Lung (tissue), 12 donors: ENCODE data around the gene MPND. TPM values are rescaled to one million over a fixed set of nuclear protein-coding genes. Genes with fewer than 3 reads are reported as not detected.

Source experiments
- ATAC-seq: fragments of 200-7000 bp; cut with Tn5 transposase; one replicate; pipeline ENCODE4 v1.9.1; 2020; ENCODE audit warnings: moderate number of reproducible peaks; ENCODE audit not compliant: insufficient read depth, low FRiP score
- DNase-seq, 3 donors: peaks; one replicate each; pipeline ENCODE4 v3.0.0-alpha.2; 2013 to 2017
- H3K27ac ChIP-seq, 2 donors: one replicate each; pipeline ENCODE4 v1.5.1; 2013; ENCODE audit warnings: mild to moderate bottlenecking in 2 of 2, moderate library complexity in 2 of 2, control low read depth in 1 of 2, inconsistent platforms in 1 of 2, low read depth in 1 of 2, low read length in 1 of 2
- H3K27me3 ChIP-seq, 3 donors: one replicate each; pipeline ENCODE4 v1.5.1; 2013; ENCODE audit warnings: low read length in 2 of 3; ENCODE audit not compliant: control insufficient read depth in 3 of 3, insufficient read depth in 3 of 3
- H3K36me3 ChIP-seq, 4 donors: one replicate each; pipeline ENCODE4 v1.5.1; 2013; ENCODE audit warnings: low read length in 4 of 4, mild to moderate bottlenecking in 1 of 4, moderate library complexity in 1 of 4; ENCODE audit not compliant: control insufficient read depth in 4 of 4, insufficient read depth in 4 of 4
- H3K4me1 ChIP-seq, 5 donors: one replicate each; pipeline ENCODE4 v1.5.1; 2013; ENCODE audit warnings: low read length in 5 of 5, mild to moderate bottlenecking in 2 of 5, moderate library complexity in 1 of 5; ENCODE audit not compliant: control insufficient read depth in 5 of 5, insufficient read depth in 5 of 5
- H3K4me3 ChIP-seq: one replicate; pipeline ENCODE4 v1.5.1; 2013; ENCODE audit warnings: mild to moderate bottlenecking, control low read depth, moderate library complexity
- H3K9ac ChIP-seq, 2 donors: one replicate each; pipeline ENCODE4 v1.5.1; 2013; ENCODE audit warnings: low read length in 2 of 2, control low read depth in 1 of 2; ENCODE audit not compliant: insufficient read depth in 1 of 2
- H3K9me3 ChIP-seq, 4 donors: one replicate each; pipeline ENCODE4 v1.5.1; 2013; ENCODE audit warnings: low read length in 3 of 4, mild to moderate bottlenecking in 1 of 4, moderate library complexity in 1 of 4; ENCODE audit not compliant: control insufficient read depth in 4 of 4, insufficient read depth in 3 of 4
- WGBS, 2 donors: extraction: QIAGEN DNeasy Blood & Tissue Kit; methylation state at CpG; one replicate each; pipeline ENCODE4 v1.1.7; 2013; 5-methylcytosine and 5-hydroxymethylcytosine counted together
- polyA plus RNA-seq, 2 donors: library from polyadenylated mRNA; stranded (reverse); fragments of 200-250 nt; gene quantifications; one replicate each; pipeline ENCODE4 v1.2.1, GENCODE V29; 2013
- total RNA-seq, 2 donors: library from RNA; depleted of rRNA in 1 of 2; stranded (reverse); fragments of >200 nt in 1 of 2; gene quantifications; one replicate each; pipeline ENCODE4 v1.2.1, GENCODE V29; 2014 to 2021
- TF ChIP-seq, protein P1 (sequence below): IDR thresholded peaks from 2 replicates; pipeline ENCODE4 v1.5.1; 2012; ENCODE audit warnings: mild to moderate bottlenecking; ENCODE audit errors: control extremely low read depth, extremely low read depth
- donor health status: control.
- donor health status: control.
- donor health status: Bipolar disorder and iron deficiency.
- donor health status: healthy.
- donor health status: DM: yes; HTN: yes; CAD: no.

MPND gene
- total and polyA plus RNA-seq, 4 donors: 9.1 to 32.3 (median 24.6) TPM

DNA sequence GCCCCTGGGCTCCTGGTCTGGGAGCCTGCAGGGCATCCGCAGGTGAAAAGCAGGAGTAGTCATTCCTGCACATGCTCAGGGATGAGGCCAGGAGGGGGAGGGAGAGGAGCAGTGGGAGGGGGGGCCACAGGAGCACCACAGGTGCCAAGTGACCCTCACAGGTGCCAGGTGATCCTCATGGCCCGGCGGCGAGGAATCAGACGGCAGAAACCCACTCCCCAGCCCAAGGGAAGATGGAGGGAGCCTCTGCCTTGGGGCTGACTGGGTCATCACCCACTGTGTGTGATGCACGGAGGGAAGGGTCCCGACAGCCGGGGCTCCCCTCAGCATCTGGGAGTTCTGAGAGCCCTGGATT lies 29.6 kb downstream of the MPND start:
- H3K27me3 ChIP-seq: no peaks in the 10 kb centered on the region
- peaks cover 21 to 88% (median 72%) of the 10 kb centered on the region in 5 donors for H3K4me1 ChIP-seq
- H3K4me3 ChIP-seq: no peak overlapping the region
- no peaks in the 10 kb centered on the region for H3K9me3 ChIP-seq
- H3K36me3 ChIP-seq: peaks cover 0 to 4% (median 3%) of the 10 kb centered on the region in 4 donors
- peak overlapping the region; percentile 91 to 92 for H3K27ac ChIP-seq
- no peak for DNase-seq
- H3K9ac ChIP-seq: peak overlapping the region in 1 of 2 donors; percentile 42
- no peak for ATAC-seq
- TF ChIP-seq, protein P1, sequence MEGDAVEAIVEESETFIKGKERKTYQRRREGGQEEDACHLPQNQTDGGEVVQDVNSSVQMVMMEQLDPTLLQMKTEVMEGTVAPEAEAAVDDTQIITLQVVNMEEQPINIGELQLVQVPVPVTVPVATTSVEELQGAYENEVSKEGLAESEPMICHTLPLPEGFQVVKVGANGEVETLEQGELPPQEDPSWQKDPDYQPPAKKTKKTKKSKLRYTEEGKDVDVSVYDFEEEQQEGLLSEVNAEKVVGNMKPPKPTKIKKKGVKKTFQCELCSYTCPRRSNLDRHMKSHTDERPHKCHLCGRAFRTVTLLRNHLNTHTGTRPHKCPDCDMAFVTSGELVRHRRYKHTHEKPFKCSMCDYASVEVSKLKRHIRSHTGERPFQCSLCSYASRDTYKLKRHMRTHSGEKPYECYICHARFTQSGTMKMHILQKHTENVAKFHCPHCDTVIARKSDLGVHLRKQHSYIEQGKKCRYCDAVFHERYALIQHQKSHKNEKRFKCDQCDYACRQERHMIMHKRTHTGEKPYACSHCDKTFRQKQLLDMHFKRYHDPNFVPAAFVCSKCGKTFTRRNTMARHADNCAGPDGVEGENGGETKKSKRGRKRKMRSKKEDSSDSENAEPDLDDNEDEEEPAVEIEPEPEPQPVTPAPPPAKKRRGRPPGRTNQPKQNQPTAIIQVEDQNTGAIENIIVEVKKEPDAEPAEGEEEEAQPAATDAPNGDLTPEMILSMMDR: no peak
- WGBS, 2 donors: 93 to 96% methylated on average over 5 to 8 of the region's 8 CpGs

DNA sequence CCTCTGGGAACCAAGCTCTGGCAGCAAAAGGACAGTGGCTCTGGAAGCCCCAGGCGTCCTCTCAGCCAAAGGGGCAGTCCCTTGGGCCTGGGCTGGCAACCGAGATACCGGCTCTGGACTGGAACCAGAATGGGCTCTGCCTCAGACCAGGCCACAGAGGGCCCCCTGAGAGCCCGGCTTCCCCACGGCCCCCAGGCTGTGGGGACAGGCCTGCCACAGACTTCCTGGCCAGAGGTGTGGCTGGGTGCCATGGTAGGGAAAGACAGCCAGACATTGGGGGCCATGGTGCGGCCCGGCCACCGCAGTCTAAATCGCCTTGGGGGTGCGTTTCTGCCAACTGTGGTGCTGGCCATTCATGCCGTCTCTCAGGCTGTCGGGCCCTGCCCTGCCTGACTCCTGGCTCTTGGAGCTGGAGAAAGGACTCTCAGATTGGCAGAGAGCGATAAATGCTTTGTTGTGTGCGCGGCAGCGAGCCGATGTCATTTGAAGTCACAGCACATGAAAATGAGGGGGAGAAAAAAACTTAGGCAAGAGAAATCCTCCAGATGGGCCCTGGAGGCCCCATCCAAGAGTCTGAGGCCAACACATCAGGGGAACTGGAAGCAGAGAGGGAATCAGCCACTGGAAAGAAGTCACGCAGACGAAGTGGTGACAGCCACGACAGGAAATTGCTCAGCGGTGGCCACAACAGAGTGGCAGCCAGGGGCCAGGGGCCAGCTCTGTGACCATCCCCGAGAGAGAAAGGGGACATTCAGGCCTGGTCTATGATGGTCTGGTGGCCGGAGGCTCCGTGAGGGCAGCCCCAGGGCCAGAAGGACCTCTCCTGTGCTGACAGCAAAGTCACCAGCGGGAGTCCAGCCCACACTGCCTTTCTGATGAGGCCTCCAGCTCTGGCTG lies 30.5 kb downstream of the MPND start:
- Histone ChIP-seq H3K27ac (peak overlapping the region; percentile 91 to 92), H3K27me3 (no peaks in the 10 kb centered on the region), H3K36me3 (peaks cover 0 to 5% (median 4%) of the 10 kb centered on the region in 4 donors), H3K4me3 (no peak overlapping the region), H3K9me3 (no peaks in the 10 kb centered on the region), H3K4me1 (peaks cover 16 to 79% (median 66%) of the 10 kb centered on the region in 5 donors), H3K9ac (peak overlapping the region in 1 of 2 donors; percentile 42)
- DNase-seq (peak; percentile 87 to 92 (median 91)), ATAC-seq (no peak)
- TF ChIP-seq, protein P1: no peak
- WGBS, 2 donors: 52 to 63% methylated on average over 25 of the region's 25 CpGs

DNA sequence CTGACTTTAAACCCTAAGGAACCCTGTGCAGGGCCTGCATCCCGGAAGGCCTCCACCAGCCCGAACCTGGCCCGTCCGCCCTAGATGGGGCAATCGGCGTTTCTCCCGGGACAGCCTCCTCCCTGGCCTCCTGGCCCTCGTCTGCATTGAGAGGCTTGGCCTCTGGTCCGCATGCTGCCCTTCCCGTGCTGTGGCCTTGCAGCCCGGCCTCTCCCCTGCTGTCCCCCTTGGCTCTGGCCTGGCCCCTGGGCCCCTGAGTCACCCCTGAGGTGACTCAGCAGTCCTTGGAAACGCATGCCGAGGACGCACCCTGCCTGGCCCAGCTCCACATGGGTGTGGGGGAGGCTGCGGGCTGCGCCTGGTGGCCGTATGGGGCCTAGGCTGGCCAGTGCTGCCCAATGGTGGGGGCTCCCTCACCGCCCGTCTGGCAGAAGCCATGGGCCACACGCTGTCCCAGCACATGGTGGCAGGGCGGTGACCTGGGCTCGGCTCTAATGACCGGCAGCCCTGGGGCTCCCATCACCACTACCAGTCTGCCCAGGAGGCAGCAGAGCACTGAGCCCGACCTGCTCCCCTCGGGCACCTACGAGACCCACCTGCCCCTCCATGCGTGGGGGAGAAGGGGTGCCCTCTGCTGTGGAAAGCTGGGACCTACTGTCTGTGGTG lies 31.3 kb downstream of the MPND start:
- peaks cover 16 to 74% (median 61%) of the 10 kb centered on the region in 5 donors for H3K4me1 ChIP-seq
- no peaks in the 10 kb centered on the region for H3K27me3 ChIP-seq
- no peak overlapping the region for H3K4me3 ChIP-seq
- WGBS, 2 donors: 41 to 44% methylated on average over 27 of the region's 27 CpGs
- peak; percentile 64 for ATAC-seq
- H3K9me3 ChIP-seq: no peaks in the 10 kb centered on the region
- DNase-seq: peak in 2 of 3 donors; percentile 38 to 50
- H3K27ac ChIP-seq: peak overlapping the region; percentile 91 to 92
- no peak overlapping the region for H3K9ac ChIP-seq
- H3K36me3 ChIP-seq: peaks cover 0 to 7% (median 5%) of the 10 kb centered on the region in 4 donors
- TF ChIP-seq, protein P1: no peak
